GM12891 (cell line): ENCODE measurements around the gene SPARCL1.

Source experiments
- POLR2A ChIP-seq: IDR thresholded peaks from 2 replicates; pipeline ENCODE4 v1.6.1; 2011; ENCODE audit warnings: low read depth, low read length, control low read depth
- POLR2AphosphoS5 ChIP-seq: IDR thresholded peaks from 2 replicates; pipeline ENCODE4 v1.6.1; 2011; ENCODE audit warnings: low read depth, low read length, control low read depth
- SPI1 ChIP-seq: IDR thresholded peaks from 2 replicates; pipeline ENCODE4 v1.6.1; 2011; ENCODE audit warnings: low read depth, low read length, control low read depth

DNA sequence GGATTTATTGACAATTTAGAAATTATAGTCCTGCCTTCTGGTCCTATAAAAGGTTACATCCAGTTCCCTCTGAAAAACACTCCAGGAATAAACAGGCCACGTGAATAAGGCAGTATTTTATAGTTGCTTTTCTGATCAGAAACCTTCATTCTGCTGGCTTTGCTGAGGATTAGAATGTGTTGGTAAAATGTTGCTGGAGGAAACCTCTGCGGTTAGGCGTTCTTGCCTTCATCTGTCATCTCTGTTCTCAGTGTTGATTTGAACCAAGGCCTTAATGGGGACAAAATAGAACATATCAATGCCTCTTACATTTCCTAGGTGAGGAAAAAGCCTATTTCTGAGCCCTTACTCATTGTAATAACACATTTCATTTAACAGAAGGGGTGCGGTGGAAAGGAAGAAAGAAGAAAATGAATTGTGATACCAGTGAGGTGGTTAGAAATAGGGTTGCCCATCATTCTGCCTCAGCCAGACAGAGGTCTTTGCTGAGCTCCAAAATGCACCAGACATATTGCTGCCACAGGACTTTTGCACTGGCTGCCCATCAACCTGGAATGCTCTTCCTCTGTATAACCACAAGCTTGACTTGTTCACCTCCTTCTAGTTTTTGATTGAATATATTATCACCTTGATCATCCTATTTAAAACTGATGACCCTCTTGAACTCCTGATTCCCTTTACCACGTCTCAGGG, 18.0 kb upstream of the SPARCL1 start:
- TF ChIP-seq SPI1 (no peak), POLR2A (no peak), POLR2AphosphoS5 (no peak)
